WTC11 (cell line): Measurements from ENCODE around the gene DPEP2NB. TPM values are rescaled to one million over a fixed set of nuclear protein-coding genes. Genes with fewer than 3 reads are reported as not detected.

Source experiments
- ATAC-seq: fragments of 200-7000 bp; cut with Tn5 transposase; 2 replicates; pipeline ENCODE4 v1.10.0; 2021; ENCODE audit warnings: mild to moderate bottlenecking, moderate library complexity
- CTCF ChIA-PET: fragments of 300-600 bp; sonication (Branson Sonifier 250); formaldehyde crosslinking; loops from one replicate; lab custom pipeline; 2021; ENCODE audit warnings: antibody characterized with exemption; lab: Charles Lee
- POLR2A ChIA-PET: fragments of 350-600 bp; sonication (Branson Sonifier 250); formaldehyde crosslinking; loops from one replicate; lab custom pipeline; 2021; ENCODE audit warnings: antibody characterized with exemption; lab: Charles Lee
- DNase-seq: peaks from one replicate; pipeline ENCODE4 v3.0.0; 2021; ENCODE audit warnings: low spot score
- H3K27ac Mint-ChIP-seq: 2 replicates; pipeline ENCODE4 v1.8.0; 2021; ENCODE audit warnings: mixed read lengths
- H3K27me3 Mint-ChIP-seq: 2 replicates; pipeline ENCODE4 v1.8.0; 2021; ENCODE audit warnings: low read depth, mild to moderate bottlenecking, moderate library complexity, mixed read lengths
- H3K36me3 Mint-ChIP-seq: 2 replicates; pipeline ENCODE4 v1.8.0; 2021; ENCODE audit warnings: mixed read lengths
- H3K4me1 Mint-ChIP-seq: 2 replicates; pipeline ENCODE4 v1.8.0; 2022; ENCODE audit warnings: mixed read lengths
- H3K4me3 Mint-ChIP-seq: 2 replicates; pipeline ENCODE4 v1.8.0; 2021; ENCODE audit warnings: mild to moderate bottlenecking, moderate library complexity, mixed read lengths
- H3K9me3 Mint-ChIP-seq: 2 replicates; pipeline ENCODE4 v1.8.0; 2021; ENCODE audit warnings: mixed read lengths
- ATF2 ChIP-seq: sonication (generic); formaldehyde crosslinking; IDR thresholded peaks from 2 replicates; pipeline ENCODE4 v1.8.1; 2022; ENCODE audit warnings: low read depth, missing genetic modification reagents, borderline replicate concordance
- CBFB ChIP-seq: sonication (generic); formaldehyde crosslinking; IDR thresholded peaks from 2 replicates; pipeline ENCODE4 v1.8.1; 2022; ENCODE audit warnings: mild to moderate bottlenecking, low read depth, missing genetic modification reagents
- CREM ChIP-seq: sonication (generic); formaldehyde crosslinking; IDR thresholded peaks from 2 replicates; pipeline ENCODE4 v1.8.1; 2022; ENCODE audit warnings: mild to moderate bottlenecking, missing genetic modification reagents, moderate library complexity
- E2F1 ChIP-seq: sonication (generic); formaldehyde crosslinking; IDR thresholded peaks from 2 replicates; pipeline ENCODE4 v1.8.0; 2022; ENCODE audit warnings: mild to moderate bottlenecking, missing genetic modification reagents
- GABPB1 ChIP-seq: sonication (generic); formaldehyde crosslinking; IDR thresholded peaks from 2 replicates; pipeline ENCODE4 v1.8.1; 2023; ENCODE audit warnings: mild to moderate bottlenecking, missing genetic modification reagents
- GTF2I ChIP-seq: fragments of 250-450 bp; sonication (Bioruptor Pico); conservative IDR thresholded peaks from 2 replicates; pipeline ENCODE4 v1.4.0; 2021; ENCODE audit warnings: mild to moderate bottlenecking
- HMGXB4 ChIP-seq: sonication (generic); formaldehyde crosslinking; IDR thresholded peaks from 2 replicates; pipeline ENCODE4 v1.8.1; 2023; ENCODE audit warnings: mild to moderate bottlenecking, moderate library complexity, missing genetic modification reagents
- JUN ChIP-seq: sonication (generic); formaldehyde crosslinking; IDR thresholded peaks from 2 replicates; pipeline ENCODE4 v1.8.0; 2023; ENCODE audit warnings: mild to moderate bottlenecking, missing genetic modification reagents
- KAT7 ChIP-seq: sonication (generic); formaldehyde crosslinking; IDR thresholded peaks from 2 replicates; pipeline ENCODE4 v1.8.1; 2023; ENCODE audit warnings: missing genetic modification reagents, mild to moderate bottlenecking, borderline replicate concordance
- MXD4 ChIP-seq: fragments of 250-450 bp; sonication (Bioruptor Pico); IDR thresholded peaks from 2 replicates; pipeline ENCODE4 v1.8.0; 2021; ENCODE audit warnings: mild to moderate bottlenecking, moderate library complexity, borderline replicate concordance
- NR3C1 ChIP-seq: sonication (generic); formaldehyde crosslinking; conservative IDR thresholded peaks from 2 replicates; pipeline ENCODE4 v1.8.1; 2023; ENCODE audit warnings: low read depth, mild to moderate bottlenecking, missing genetic modification reagents
- TEAD1 ChIP-seq: sonication (generic); formaldehyde crosslinking; IDR thresholded peaks from 2 replicates; pipeline ENCODE4 v1.8.0; 2022; ENCODE audit warnings: mild to moderate bottlenecking, missing genetic modification reagents
- TEAD4 ChIP-seq: sonication (generic); formaldehyde crosslinking; IDR thresholded peaks from 2 replicates; pipeline ENCODE4 v1.8.0; 2022; ENCODE audit warnings: mild to moderate bottlenecking, missing genetic modification reagents
- ZNF138 ChIP-seq: sonication (generic); formaldehyde crosslinking; conservative IDR thresholded peaks from 2 replicates; pipeline ENCODE4 v1.8.1; 2022; ENCODE audit warnings: mild to moderate bottlenecking, moderate library complexity, missing genetic modification reagents
- ZSCAN18 ChIP-seq: fragments of 250-450 bp; sonication (Bioruptor Pico); IDR thresholded peaks from 2 replicates; pipeline ENCODE4 v2.1.2; 2022; ENCODE audit warnings: mild to moderate bottlenecking, moderate library complexity
- total RNA-seq: library from RNA; stranded (reverse); gene quantifications from 3 replicates; pipeline ENCODE4 v1.2.3, GENCODE V29; 2021
- TF ChIP-seq, protein P1 (sequence below): sonication (generic); formaldehyde crosslinking; IDR thresholded peaks from 2 replicates; pipeline ENCODE4 v1.8.1; 2023; ENCODE audit warnings: mild to moderate bottlenecking, missing genetic modification reagents
- TF ChIP-seq, protein P2 (sequence below): sonication (generic); formaldehyde crosslinking; IDR thresholded peaks from 2 replicates; pipeline ENCODE4 v1.8.0; 2022; ENCODE audit warnings: missing genetic modification reagents
- TF ChIP-seq, protein P3 (sequence below): fragments of 200-600 bp; IDR thresholded peaks from 2 replicates; pipeline ENCODE4 v1.8.0; 2022; ENCODE audit warnings: antibody characterized with exemption
- TF ChIP-seq, protein P4 (sequence below): sonication (generic); formaldehyde crosslinking; IDR thresholded peaks from 2 replicates; pipeline ENCODE4 v1.8.1; 2022; ENCODE audit warnings: mild to moderate bottlenecking, missing genetic modification reagents, moderate library complexity, borderline replicate concordance

Gene DPEP2NB
- total RNA-seq, 1 experiment from 2014 or later, result not detected

DNA sequence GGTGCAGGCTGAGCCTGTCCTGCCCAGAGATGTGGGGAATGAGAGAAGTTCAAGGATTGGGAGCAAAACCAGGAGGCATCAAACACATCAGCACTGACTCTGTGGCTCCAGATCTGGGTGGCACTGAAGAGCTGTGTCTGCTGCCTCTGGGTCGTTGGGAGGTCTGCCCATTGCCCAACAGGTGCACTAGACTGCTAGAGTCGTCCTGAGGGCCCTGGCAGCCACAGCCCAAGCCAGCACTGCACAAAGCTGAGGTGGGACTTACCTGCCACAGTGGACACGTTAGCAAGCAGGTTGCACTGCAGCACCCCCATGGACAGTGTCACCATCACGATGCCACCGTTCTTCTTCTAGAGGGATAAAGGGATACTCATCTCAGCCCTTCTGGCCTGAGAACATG, 38.7 kb downstream of the DPEP2NB start:
- no peak overlapping the region for H3K4me3 Mint-ChIP-seq
- no peaks in the 10 kb centered on the region for H3K9me3 Mint-ChIP-seq
- no peaks in the 10 kb centered on the region; the same call in 1 of the 2 replicates for H3K4me1 Mint-ChIP-seq
- H3K36me3 Mint-ChIP-seq, result no peaks in the 10 kb centered on the region
- TF ChIP-seq E2F1, result no peak
- TF ChIP-seq ZNF138 (CRISPR knock-in tag), result no peak
- TF ChIP-seq GABPB1 (CRISPR knock-in tag), result no peak
- TF ChIP-seq GTF2I (CRISPR knock-in tag), result no peak
- no peak for TF ChIP-seq TEAD1 (CRISPR knock-in tag)
- no peak for TF ChIP-seq HMGXB4 (CRISPR knock-in tag)
- TF ChIP-seq ZSCAN18 (CRISPR knock-in tag), result no peak
- TF ChIP-seq, protein P1, sequence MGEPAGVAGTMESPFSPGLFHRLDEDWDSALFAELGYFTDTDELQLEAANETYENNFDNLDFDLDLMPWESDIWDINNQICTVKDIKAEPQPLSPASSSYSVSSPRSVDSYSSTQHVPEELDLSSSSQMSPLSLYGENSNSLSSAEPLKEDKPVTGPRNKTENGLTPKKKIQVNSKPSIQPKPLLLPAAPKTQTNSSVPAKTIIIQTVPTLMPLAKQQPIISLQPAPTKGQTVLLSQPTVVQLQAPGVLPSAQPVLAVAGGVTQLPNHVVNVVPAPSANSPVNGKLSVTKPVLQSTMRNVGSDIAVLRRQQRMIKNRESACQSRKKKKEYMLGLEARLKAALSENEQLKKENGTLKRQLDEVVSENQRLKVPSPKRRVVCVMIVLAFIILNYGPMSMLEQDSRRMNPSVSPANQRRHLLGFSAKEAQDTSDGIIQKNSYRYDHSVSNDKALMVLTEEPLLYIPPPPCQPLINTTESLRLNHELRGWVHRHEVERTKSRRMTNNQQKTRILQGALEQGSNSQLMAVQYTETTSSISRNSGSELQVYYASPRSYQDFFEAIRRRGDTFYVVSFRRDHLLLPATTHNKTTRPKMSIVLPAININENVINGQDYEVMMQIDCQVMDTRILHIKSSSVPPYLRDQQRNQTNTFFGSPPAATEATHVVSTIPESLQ, result no peak
- TF ChIP-seq, protein P2, sequence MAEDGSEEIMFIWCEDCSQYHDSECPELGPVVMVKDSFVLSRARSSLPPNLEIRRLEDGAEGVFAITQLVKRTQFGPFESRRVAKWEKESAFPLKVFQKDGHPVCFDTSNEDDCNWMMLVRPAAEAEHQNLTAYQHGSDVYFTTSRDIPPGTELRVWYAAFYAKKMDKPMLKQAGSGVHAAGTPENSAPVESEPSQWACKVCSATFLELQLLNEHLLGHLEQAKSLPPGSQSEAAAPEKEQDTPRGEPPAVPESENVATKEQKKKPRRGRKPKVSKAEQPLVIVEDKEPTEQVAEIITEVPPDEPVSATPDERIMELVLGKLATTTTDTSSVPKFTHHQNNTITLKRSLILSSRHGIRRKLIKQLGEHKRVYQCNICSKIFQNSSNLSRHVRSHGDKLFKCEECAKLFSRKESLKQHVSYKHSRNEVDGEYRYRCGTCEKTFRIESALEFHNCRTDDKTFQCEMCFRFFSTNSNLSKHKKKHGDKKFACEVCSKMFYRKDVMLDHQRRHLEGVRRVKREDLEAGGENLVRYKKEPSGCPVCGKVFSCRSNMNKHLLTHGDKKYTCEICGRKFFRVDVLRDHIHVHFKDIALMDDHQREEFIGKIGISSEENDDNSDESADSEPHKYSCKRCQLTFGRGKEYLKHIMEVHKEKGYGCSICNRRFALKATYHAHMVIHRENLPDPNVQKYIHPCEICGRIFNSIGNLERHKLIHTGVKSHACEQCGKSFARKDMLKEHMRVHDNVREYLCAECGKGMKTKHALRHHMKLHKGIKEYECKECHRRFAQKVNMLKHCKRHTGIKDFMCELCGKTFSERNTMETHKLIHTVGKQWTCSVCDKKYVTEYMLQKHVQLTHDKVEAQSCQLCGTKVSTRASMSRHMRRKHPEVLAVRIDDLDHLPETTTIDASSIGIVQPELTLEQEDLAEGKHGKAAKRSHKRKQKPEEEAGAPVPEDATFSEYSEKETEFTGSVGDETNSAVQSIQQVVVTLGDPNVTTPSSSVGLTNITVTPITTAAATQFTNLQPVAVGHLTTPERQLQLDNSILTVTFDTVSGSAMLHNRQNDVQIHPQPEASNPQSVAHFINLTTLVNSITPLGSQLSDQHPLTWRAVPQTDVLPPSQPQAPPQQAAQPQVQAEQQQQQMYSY (CRISPR knock-in tag), result no peak
- no peak for TF ChIP-seq KAT7 (CRISPR knock-in tag)
- TF ChIP-seq ATF2, result no peak
- TF ChIP-seq, protein P3, sequence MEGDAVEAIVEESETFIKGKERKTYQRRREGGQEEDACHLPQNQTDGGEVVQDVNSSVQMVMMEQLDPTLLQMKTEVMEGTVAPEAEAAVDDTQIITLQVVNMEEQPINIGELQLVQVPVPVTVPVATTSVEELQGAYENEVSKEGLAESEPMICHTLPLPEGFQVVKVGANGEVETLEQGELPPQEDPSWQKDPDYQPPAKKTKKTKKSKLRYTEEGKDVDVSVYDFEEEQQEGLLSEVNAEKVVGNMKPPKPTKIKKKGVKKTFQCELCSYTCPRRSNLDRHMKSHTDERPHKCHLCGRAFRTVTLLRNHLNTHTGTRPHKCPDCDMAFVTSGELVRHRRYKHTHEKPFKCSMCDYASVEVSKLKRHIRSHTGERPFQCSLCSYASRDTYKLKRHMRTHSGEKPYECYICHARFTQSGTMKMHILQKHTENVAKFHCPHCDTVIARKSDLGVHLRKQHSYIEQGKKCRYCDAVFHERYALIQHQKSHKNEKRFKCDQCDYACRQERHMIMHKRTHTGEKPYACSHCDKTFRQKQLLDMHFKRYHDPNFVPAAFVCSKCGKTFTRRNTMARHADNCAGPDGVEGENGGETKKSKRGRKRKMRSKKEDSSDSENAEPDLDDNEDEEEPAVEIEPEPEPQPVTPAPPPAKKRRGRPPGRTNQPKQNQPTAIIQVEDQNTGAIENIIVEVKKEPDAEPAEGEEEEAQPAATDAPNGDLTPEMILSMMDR, result no peak
- no peak for TF ChIP-seq JUN
- no peak for TF ChIP-seq MXD4 (CRISPR knock-in tag)
- no peak for TF ChIP-seq NR3C1
- no peak for TF ChIP-seq CBFB (CRISPR knock-in tag)
- no peak for TF ChIP-seq TEAD4 (CRISPR knock-in tag)
- no peak for TF ChIP-seq CREM (CRISPR knock-in tag)
- TF ChIP-seq, protein P4, sequence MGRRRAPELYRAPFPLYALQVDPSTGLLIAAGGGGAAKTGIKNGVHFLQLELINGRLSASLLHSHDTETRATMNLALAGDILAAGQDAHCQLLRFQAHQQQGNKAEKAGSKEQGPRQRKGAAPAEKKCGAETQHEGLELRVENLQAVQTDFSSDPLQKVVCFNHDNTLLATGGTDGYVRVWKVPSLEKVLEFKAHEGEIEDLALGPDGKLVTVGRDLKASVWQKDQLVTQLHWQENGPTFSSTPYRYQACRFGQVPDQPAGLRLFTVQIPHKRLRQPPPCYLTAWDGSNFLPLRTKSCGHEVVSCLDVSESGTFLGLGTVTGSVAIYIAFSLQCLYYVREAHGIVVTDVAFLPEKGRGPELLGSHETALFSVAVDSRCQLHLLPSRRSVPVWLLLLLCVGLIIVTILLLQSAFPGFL (CRISPR knock-in tag), result no peak
- TF ChIP-seq, all 79 proteins: peak for 0
- POLR2A ChIA-PET, result no interaction called here
- no peak for ATAC-seq
- Mint-ChIP-seq H3K27me3 (peaks cover 8% of the 10 kb centered on the region; the same call in 1 of the 2 replicates), H3K27ac (no peak overlapping the region)
- no peak for DNase-seq
- CTCF ChIA-PET, result interaction anchor here (1.4 kb wide), 1 partner anchor 64 kb away, joined by 4 read pairs; no protein-coding TSS in a partner anchor
